A549 (cell line): ENCODE results near the gene NEURL3. TPM values are rescaled to one million over a fixed set of nuclear protein-coding genes. Genes with fewer than 3 reads are reported as not detected.

Experiments used
- ATAC-seq, 2 experiments: fragments of 200-7000 bp in 1 of 2; fragments of >200 bp in 1 of 2; cut with Nextera tagmentation in 1 of 2; cut with Tn5 transposase in 1 of 2; 3 replicates each; pipeline versions ENCODE4 v1.8.0 to v1.9.1; 2018 to 2020; ENCODE audit warnings: mild to moderate bottlenecking in 1 of 2, moderate library complexity in 1 of 2
- CTCF ChIA-PET: fragments of 300-600 bp; sonication (Branson Sonifier 250); formaldehyde crosslinking; extraction: SDS; loops from one replicate; lab custom pipeline; 2021; ENCODE audit warnings: antibody characterized with exemption, inconsistent platforms; lab: Yijun Ruan, JAX
- POLR2A ChIA-PET: fragments of 350-600 bp; formaldehyde crosslinking; extraction: SDS; loops from one replicate; lab custom pipeline; 2021; ENCODE audit warnings: antibody characterized with exemption, inconsistent platforms; lab: Yijun Ruan, JAX
- DNase-seq, 2 experiments: peaks; one replicate each; pipeline versions ENCODE4 v3.0.0 to v3.0.0-alpha.2; 2011 to 2016; ENCODE audit warnings: low read depth in 1 of 2, low spot score in 1 of 2
- FAIRE-seq: peaks from 2 replicates; lab custom pipeline; 2011; peaks lifted over from hg19 to GRCh38; lab: Jason Lieb, UNC
- H3K27ac ChIP-seq, 2 experiments: fragments of >200 bp; sonication (Bioruptor Twin); formaldehyde crosslinking; 3 replicates each; pipeline ENCODE4 v1.5.1; 2016 to 2017
- H3K4me1 ChIP-seq: fragments of >200 bp; sonication (Bioruptor Twin); formaldehyde crosslinking; 3 replicates; pipeline ENCODE4 v1.6.1; 2016
- H3K4me2 ChIP-seq: fragments of >200 bp; sonication (Bioruptor Twin); formaldehyde crosslinking; 3 replicates; pipeline ENCODE4 v1.6.1; 2016
- H3K4me3 ChIP-seq: fragments of >200 bp; sonication (Bioruptor Twin); formaldehyde crosslinking; 3 replicates; pipeline ENCODE4 v1.5.1; 2016
- H3K9me3 ChIP-seq: fragments of >200 bp; sonication (Bioruptor Twin); formaldehyde crosslinking; 3 replicates; pipeline ENCODE4 v1.6.1; 2016
- CBX2 ChIP-seq: fragments of 200-600 bp; sonication (generic); IDR thresholded peaks from 2 replicates; pipeline ENCODE4 v1.6.1; 2016; ENCODE audit warnings: low read depth, mild to moderate bottlenecking, borderline replicate concordance
- CHD2 ChIP-seq: fragments of 150-350 bp; IDR thresholded peaks from 2 replicates; pipeline ENCODE4 v1.6.1; 2014; ENCODE audit warnings: low read length; ENCODE audit not compliant: partially characterized antibody
- E2F6 ChIP-seq: IDR thresholded peaks from 2 replicates; pipeline ENCODE4 v1.6.1; 2012; ENCODE audit warnings: low read depth, borderline replicate concordance
- ELK1 ChIP-seq: fragments of 150-350 bp; IDR thresholded peaks from 2 replicates; pipeline ENCODE4 v1.6.1; 2014; ENCODE audit warnings: low read depth, mild to moderate bottlenecking, low read length
- EP300 ChIP-seq, 2 experiments: fragments of >200 bp; sonication (Bioruptor Twin); formaldehyde crosslinking; IDR thresholded peaks; 2 replicates in 1 of 2; 3 replicates in 1 of 2; pipeline ENCODE4 v1.6.1; 2016 to 2017
- ESRRA ChIP-seq: fragments of 150-350 bp; IDR thresholded peaks from 2 replicates; pipeline ENCODE4 v1.6.1; 2014; ENCODE audit warnings: mild to moderate bottlenecking, low read length, borderline replicate concordance
- HES2 ChIP-seq: fragments of >200 bp; sonication (Bioruptor Twin); formaldehyde crosslinking; IDR thresholded peaks from 2 replicates; pipeline ENCODE4 v1.6.1; 2016
- HEYL ChIP-seq: fragments of 250-450 bp; sonication (Bioruptor Pico); IDR thresholded peaks from 2 replicates; pipeline ENCODE4 v1.8.0; 2021; ENCODE audit warnings: mild to moderate bottlenecking, moderate library complexity
- HOXA7 ChIP-seq: fragments of 250-450 bp; sonication (Bioruptor Pico); IDR thresholded peaks from 2 replicates; pipeline ENCODE4 v1.5.0; 2020; ENCODE audit warnings: mild to moderate bottlenecking, moderate library complexity
- HOXB5 ChIP-seq: fragments of 250-450 bp; sonication (Bioruptor Pico); IDR thresholded peaks from 2 replicates; pipeline ENCODE4 v1.5.0; 2020; ENCODE audit warnings: mild to moderate bottlenecking, moderate library complexity
- JUN ChIP-seq, 2 experiments: fragments of >200 bp; sonication (Bioruptor Twin); formaldehyde crosslinking; IDR thresholded peaks; 2 replicates in 1 of 2; 3 replicates in 1 of 2; pipeline ENCODE4 v1.6.1; 2016 to 2017
- KDM1A ChIP-seq: fragments of 200-600 bp; sonication (generic); IDR thresholded peaks from 2 replicates; pipeline ENCODE4 v1.6.1; 2016; ENCODE audit warnings: low read depth, mild to moderate bottlenecking
- KDM5A ChIP-seq: fragments of 200-600 bp; sonication (generic); IDR thresholded peaks from 2 replicates; pipeline ENCODE4 v1.6.1; 2016; ENCODE audit warnings: antibody characterized with exemption, mild to moderate bottlenecking
- MYC ChIP-seq: IDR thresholded peaks from 2 replicates; pipeline ENCODE4 v1.6.1; 2012; ENCODE audit warnings: mild to moderate bottlenecking, inconsistent platforms, low read length, improper control_type of control experiment, borderline replicate concordance
- NPAS2 ChIP-seq: fragments of 250-450 bp; sonication (Bioruptor Pico); IDR thresholded peaks from 2 replicates; pipeline ENCODE4 v1.8.0; 2022; ENCODE audit warnings: mild to moderate bottlenecking, moderate library complexity, borderline replicate concordance
- RAD21 ChIP-seq, 2 experiments: fragments of >200 bp in 1 of 2; sonication (Bioruptor Twin) in 1 of 2; formaldehyde crosslinking in 1 of 2; IDR thresholded peaks in 1 of 2; conservative IDR thresholded peaks in 1 of 2; 2 replicates in 1 of 2; 3 replicates in 1 of 2; pipeline ENCODE4 v1.6.1; 2012 to 2018; ENCODE audit warnings: inconsistent platforms in 1 of 2
- RARB ChIP-seq: fragments of 250-450 bp; sonication (Bioruptor Pico); IDR thresholded peaks from 2 replicates; pipeline ENCODE4 v1.8.0; 2021; ENCODE audit warnings: mild to moderate bottlenecking, moderate library complexity
- RFX5 ChIP-seq: fragments of 450-650 bp; IDR thresholded peaks from 2 replicates; pipeline ENCODE4 v1.7.1; 2014; ENCODE audit warnings: antibody characterized with exemption, mild to moderate bottlenecking, moderate library complexity
- SMC3 ChIP-seq: fragments of >200 bp; sonication (Bioruptor Twin); formaldehyde crosslinking; IDR thresholded peaks from 3 replicates; pipeline ENCODE4 v1.6.1; 2018; ENCODE audit warnings: inconsistent platforms
- SREBF2 ChIP-seq: fragments of 450-650 bp; IDR thresholded peaks from 2 replicates; pipeline ENCODE4 v1.6.1; 2014; ENCODE audit warnings: mild to moderate bottlenecking, moderate library complexity
- TP53 ChIP-seq: fragments of 250-450 bp; sonication (Bioruptor Pico); IDR thresholded peaks from 2 replicates; pipeline ENCODE4 v1.5.0; 2021; ENCODE audit warnings: mild to moderate bottlenecking, moderate library complexity
- USF2 ChIP-seq: fragments of 450-650 bp; IDR thresholded peaks from 2 replicates; pipeline ENCODE4 v1.6.1; 2014; ENCODE audit warnings: antibody characterized with exemption
- ZC3H11A ChIP-seq: fragments of 450-650 bp; IDR thresholded peaks from 2 replicates; pipeline ENCODE4 v1.6.1; 2014; ENCODE audit warnings: antibody characterized with exemption, mild to moderate bottlenecking
- ZFP36 ChIP-seq: fragments of 450-650 bp; IDR thresholded peaks from 2 replicates; pipeline ENCODE4 v1.6.1; 2014; ENCODE audit warnings: borderline replicate concordance; ENCODE audit not compliant: partially characterized antibody
- WGBS: methylation state at CpG from one replicate; pipeline ENCODE4 v1.1.6; 2017; ENCODE audit errors: missing lambda C conversion rate; 5-methylcytosine and 5-hydroxymethylcytosine counted together
- polyA plus RNA-seq, 4 experiments: library from polyadenylated mRNA; depleted of rRNA in 3 of 4; stranded (reverse); fragments of >200 nt; fragmentation: RNase III in 1 of 4; extraction: RNeasy Plus Mini Kit Qiagen cat#74134 plus additional on column Dnase treatment in 1 of 4; gene quantifications; 2 replicates in 3 of 4; 3 replicates in 1 of 4; pipeline ENCODE4 v1.2.3, GENCODE V29; 2011 to 2017
- TF ChIP-seq, protein P1 (sequence below): fragments of 250-450 bp; sonication (Bioruptor Pico); IDR thresholded peaks from 2 replicates; pipeline ENCODE4 v1.5.0; 2020; ENCODE audit warnings: low read depth, mild to moderate bottlenecking, moderate library complexity
- TF ChIP-seq, protein P2 (sequence below): fragments of 250-450 bp; sonication (Bioruptor Pico); IDR thresholded peaks from 2 replicates; pipeline ENCODE4 v1.5.0; 2021; ENCODE audit warnings: mild to moderate bottlenecking, moderate library complexity, borderline replicate concordance

Gene NEURL3
- polyA plus RNA-seq, 2 of the 4 experiments (the other 2 are of a cell fraction) = 0.28 to 0.44 TPM

- CTCF ChIA-PET = interaction anchor here (0.8 to 14.7 kb wide), 6 partner anchors 9 to 490 kb away, joined by 3 to 447 read pairs (median 28); no protein-coding TSS in a partner anchor
- 11% methylated on average over 1 of the region's 4 CpGs for WGBS
Observed at GRCh38 chr2:96511851-96512250, 6.7 kb upstream of the NEURL3 start.

DNA sequence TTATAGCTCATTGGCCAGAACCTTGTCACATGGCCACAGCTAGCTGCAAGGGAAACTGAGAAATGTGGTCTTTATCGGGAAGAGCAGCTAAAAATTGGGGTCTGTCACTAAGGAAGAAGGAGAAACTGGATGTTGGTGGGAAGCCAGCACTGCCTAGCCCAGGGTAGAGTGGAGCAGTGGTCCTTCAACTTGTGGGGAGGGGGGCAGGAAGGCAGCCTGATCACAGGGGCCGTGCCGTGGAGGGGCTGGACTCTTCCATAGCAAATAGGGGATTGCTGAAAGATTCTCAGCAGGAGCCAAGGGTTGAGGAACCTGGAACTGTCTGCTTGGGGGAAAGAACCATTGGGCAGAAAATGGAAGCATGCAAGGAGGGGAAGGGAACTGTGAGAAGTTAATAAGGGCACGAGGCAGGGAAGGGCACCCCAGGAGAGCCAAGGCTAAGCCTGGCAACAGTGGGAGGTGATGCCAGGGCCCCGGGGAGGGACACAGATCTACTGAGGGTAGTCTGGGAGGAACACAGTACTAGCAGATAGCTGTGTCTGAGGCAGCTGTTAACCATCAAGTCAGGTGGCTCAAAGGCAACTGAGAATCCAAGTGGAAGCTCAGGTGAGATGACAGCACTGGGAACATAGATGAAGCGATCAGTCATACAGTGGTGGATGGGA, 5.9 kb upstream of the NEURL3 start:
- H3K4me3 ChIP-seq = no peak overlapping the region
- WGBS = 20% methylated on average over 6 of the region's 6 CpGs
- CTCF ChIA-PET = interaction anchor here (0.8 to 14.7 kb wide), 16 partner anchors 9 to 489 kb away, joined by 3 to 447 read pairs (median 12); partner anchors contain the start of gene ADRA2B
- POLR2A ChIA-PET = interaction anchor here (1.0 kb wide), 1 partner anchor 21 kb away, joined by 3 read pairs; no protein-coding TSS in a partner anchor
- peaks cover 9% of the 10 kb centered on the region for H3K4me1 ChIP-seq
- no peak overlapping the region for H3K4me2 ChIP-seq
- DNase-seq (no peak), FAIRE-seq (no peak), ATAC-seq (no peak)
- H3K27ac ChIP-seq = no peak overlapping the region
- peaks cover 2% of the 10 kb centered on the region; the same call in 1 of the 3 replicates for H3K9me3 ChIP-seq
- no peak for TF ChIP-seq CHD2
- no peak for TF ChIP-seq RARB (CRISPR knock-in tag)
- TF ChIP-seq JUN (IDR thresholded peaks at IDR 0.05) = no peak
- TF ChIP-seq E2F6 = no peak
- no peak for TF ChIP-seq SMC3
- no peak for TF ChIP-seq NPAS2 (CRISPR knock-in tag)
- TF ChIP-seq ZFP36 = no peak
- TF ChIP-seq RAD21 (conservative IDR thresholded peaks at IDR 0.05 in 1 of 2, IDR thresholded peaks at IDR 0.05 in 1 of 2) = no peak
- TF ChIP-seq HES2 = no peak
- TF ChIP-seq, protein P1, sequence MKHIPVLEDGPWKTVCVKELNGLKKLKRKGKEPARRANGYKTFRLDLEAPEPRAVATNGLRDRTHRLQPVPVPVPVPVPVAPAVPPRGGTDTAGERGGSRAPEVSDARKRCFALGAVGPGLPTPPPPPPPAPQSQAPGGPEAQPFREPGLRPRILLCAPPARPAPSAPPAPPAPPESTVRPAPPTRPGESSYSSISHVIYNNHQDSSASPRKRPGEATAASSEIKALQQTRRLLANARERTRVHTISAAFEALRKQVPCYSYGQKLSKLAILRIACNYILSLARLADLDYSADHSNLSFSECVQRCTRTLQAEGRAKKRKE = no peak
- no peak for TF ChIP-seq HOXB5 (CRISPR knock-in tag)
- TF ChIP-seq, protein P2, sequence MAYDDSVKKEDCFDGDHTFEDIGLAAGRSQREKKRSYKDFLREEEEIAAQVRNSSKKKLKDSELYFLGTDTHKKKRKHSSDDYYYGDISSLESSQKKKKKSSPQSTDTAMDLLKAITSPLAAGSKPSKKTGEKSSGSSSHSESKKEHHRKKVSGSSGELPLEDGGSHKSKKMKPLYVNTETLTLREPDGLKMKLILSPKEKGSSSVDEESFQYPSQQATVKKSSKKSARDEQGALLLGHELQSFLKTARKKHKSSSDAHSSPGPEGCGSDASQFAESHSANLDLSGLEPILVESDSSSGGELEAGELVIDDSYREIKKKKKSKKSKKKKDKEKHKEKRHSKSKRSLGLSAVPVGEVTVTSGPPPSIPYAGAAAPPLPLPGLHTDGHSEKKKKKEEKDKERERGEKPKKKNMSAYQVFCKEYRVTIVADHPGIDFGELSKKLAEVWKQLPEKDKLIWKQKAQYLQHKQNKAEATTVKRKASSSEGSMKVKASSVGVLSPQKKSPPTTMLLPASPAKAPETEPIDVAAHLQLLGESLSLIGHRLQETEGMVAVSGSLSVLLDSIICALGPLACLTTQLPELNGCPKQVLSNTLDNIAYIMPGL (CRISPR knock-in tag) = no peak
- no peak for TF ChIP-seq ELK1
- no peak for TF ChIP-seq RFX5
- TF ChIP-seq TP53 (CRISPR knock-in tag) = no peak

More at GRCh38 chr2:96511851-96512250, 6.7 kb upstream of the NEURL3 start:
- no peak overlapping the region for H3K4me2 ChIP-seq
- POLR2A ChIA-PET = no interaction called here
- no peak for FAIRE-seq
- no peak for TF ChIP-seq E2F6
- no peak for TF ChIP-seq ZC3H11A
- TF ChIP-seq MYC = no peak
- TF ChIP-seq CBX2 = no peak
- no peak for TF ChIP-seq KDM1A
- TF ChIP-seq USF2 = no peak
- TF ChIP-seq HEYL (CRISPR knock-in tag) = no peak
- no peak for TF ChIP-seq KDM5A
- TF ChIP-seq CHD2 = no peak
- no peak for TF ChIP-seq EP300 (IDR thresholded peaks at IDR 0.05)
- TF ChIP-seq ESRRA = no peak
- TF ChIP-seq ELK1 = no peak
- no peak for TF ChIP-seq HES2
- no peak for TF ChIP-seq HOXA7 (CRISPR knock-in tag)
- no peak for TF ChIP-seq SREBF2
- TF ChIP-seq, all 56 proteins: peak for 0
- Histone ChIP-seq H3K27ac (no peak overlapping the region), H3K4me1 (peaks cover 1% of the 10 kb centered on the region; the same call in 1 of the 3 replicates), H3K9me3 (peaks cover 8% of the 10 kb centered on the region; the same call in 2 of the 3 replicates), H3K4me3 (no peak overlapping the region)
- no peak for DNase-seq
- no peak for ATAC-seq
